Upper lobe of left lung (tissue), 4 donors: Measurements from ENCODE around the gene SFT2D1.

Experiments
- CTCF ChIP-seq, 6 experiments: fragments of 450-650 bp in 4 of 6; fragments of 200-600 bp in 2 of 6; sonication (generic) in 2 of 6; IDR thresholded peaks; one replicate each; pipeline ENCODE4 v1.5.1; 2016 to 2019; ENCODE audit warnings: antibody characterized with exemption in 6 of 6
- POLR2A ChIP-seq, 4 donors: fragments of 450-650 bp; IDR thresholded peaks; one replicate each; pipeline ENCODE4 v1.5.1; 2016 to 2017; ENCODE audit warnings: antibody characterized with exemption in 4 of 4, mild to moderate bottlenecking in 2 of 4
- POLR2AphosphoS5 ChIP-seq, 2 donors: sonication (generic); formaldehyde crosslinking; IDR thresholded peaks; one replicate each; pipeline ENCODE4 v1.5.1; 2017; ENCODE audit warnings: antibody characterized with exemption in 2 of 2

- TF ChIP-seq CTCF (IDR thresholded peaks at IDR 0.05), result no peak
- no peak for TF ChIP-seq POLR2AphosphoS5 (IDR thresholded peaks at IDR 0.05)
- no peak for TF ChIP-seq POLR2A (IDR thresholded peaks at IDR 0.05)
Measured at GRCh38 chr6:166387642-166388289, 45.4 kb upstream of the SFT2D1 start.
